Right atrium auricular region (tissue), 2 donors: ENCODE data around the gene FHL2. TPM values are rescaled to one million over a fixed set of nuclear protein-coding genes. Genes with fewer than 3 reads are reported as not detected.

ENCODE experiments used
- DNase-seq: peaks from one replicate; pipeline ENCODE4 v3.0.0-alpha.2; 2019; ENCODE audit warnings: low spot score
- H3K27ac ChIP-seq, 2 donors: fragments of 200-600 bp; sonication (generic); 1 replicate in 1 of 2; 2 replicates in 1 of 2; pipeline ENCODE4 v1.5.1; 2016 to 2019
- H3K27me3 ChIP-seq, 2 donors: fragments of 200-600 bp; sonication (generic); one replicate each; pipeline versions ENCODE4 v1.5.1 to v1.6.0; 2017 to 2019
- H3K36me3 ChIP-seq: fragments of 200-600 bp; sonication (generic); one replicate; pipeline ENCODE4 v1.5.1; 2016
- H3K4me1 ChIP-seq, 2 donors: fragments of 200-600 bp; sonication (generic); one replicate each; pipeline versions ENCODE4 v1.5.1 to v1.6.0; 2017 to 2019
- H3K4me3 ChIP-seq, 2 donors: fragments of 200-600 bp; sonication (generic); 1 replicate in 1 of 2; 2 replicates in 1 of 2; pipeline ENCODE4 v1.5.1; 2017 to 2019; ENCODE audit warnings: mild to moderate bottlenecking in 1 of 2, moderate library complexity in 1 of 2
- H3K9me3 ChIP-seq, 2 donors: fragments of 200-600 bp; sonication (generic); one replicate each; pipeline ENCODE4 v1.5.1; 2019
- CTCF ChIP-seq, 2 donors: fragments of 200-600 bp; sonication (generic); IDR thresholded peaks; one replicate each; pipeline ENCODE4 v1.5.1; 2019; ENCODE audit warnings: antibody characterized with exemption in 2 of 2
- total RNA-seq, 2 donors: library from RNA; depleted of rRNA; stranded (reverse); fragments of >200 nt; gene quantifications; one replicate each; pipeline ENCODE4 v1.1.0, GENCODE V29; 2016

The FHL2 gene
- total RNA-seq, 2 donors from 2014 or later: 141 to 356 TPM

GRCh38 chr2:105344704-105345345, 54.0 kb downstream of the FHL2 start:
- Histone ChIP-seq H3K27ac (no peak overlapping the region), H3K36me3 (peaks cover 68% of the 10 kb centered on the region)

GRCh38 chr2:105339414-105339813, 59.4 kb downstream of the FHL2 start:
- Histone ChIP-seq H3K27me3 (no peaks in the 10 kb centered on the region), H3K4me1 (peaks cover 0 to 23% of the 10 kb centered on the region in 2 donors), H3K9me3 (no peaks in the 10 kb centered on the region), H3K27ac (no peak overlapping the region), H3K36me3 (peaks cover 37% of the 10 kb centered on the region), H3K4me3 (no peak overlapping the region)
- no peak for DNase-seq
- TF ChIP-seq CTCF (IDR thresholded peaks at IDR 0.05): no peak

More at GRCh38 chr2:105344704-105345345, 54.0 kb downstream of the FHL2 start:
- no peaks in the 10 kb centered on the region for H3K9me3 ChIP-seq
- H3K4me3 ChIP-seq: no peak overlapping the region
- no peak for DNase-seq
- H3K4me1 ChIP-seq: no peaks in the 10 kb centered on the region
- no peaks in the 10 kb centered on the region for H3K27me3 ChIP-seq
- TF ChIP-seq CTCF (IDR thresholded peaks at IDR 0.05): peak in 1 of 2 donors; percentile 57

- no peaks in the 10 kb centered on the region for H3K9me3 ChIP-seq
- peaks cover 31% of the 10 kb centered on the region for H3K36me3 ChIP-seq
- DNase-seq: no peak
- peak overlapping the region; percentile 74 to 92 for H3K4me3 ChIP-seq
- no peak for TF ChIP-seq CTCF (IDR thresholded peaks at IDR 0.05)
- no peaks in the 10 kb centered on the region for H3K27me3 ChIP-seq
- peak overlapping the region; percentile 92 to 98 for H3K27ac ChIP-seq
- peaks cover 0 to 23% of the 10 kb centered on the region in 2 donors for H3K4me1 ChIP-seq
Observed at GRCh38 chr2:105338020-105338385, 60.8 kb downstream of the FHL2 start.

- H3K4me3 ChIP-seq: peak within 1 kb of the TSS; percentile 74 to 92
- no peaks in the 10 kb centered on the region for H3K9me3 ChIP-seq
- peaks cover 0 to 23% of the 10 kb centered on the region in 2 donors for H3K4me1 ChIP-seq
- DNase-seq: peak; percentile 88
- H3K27ac ChIP-seq: peak within 1 kb of the TSS; percentile 92 to 98
- peaks cover 25% of the 10 kb centered on the region for H3K36me3 ChIP-seq
- no peak for TF ChIP-seq CTCF (IDR thresholded peaks at IDR 0.05)
- no peaks in the 10 kb centered on the region for H3K27me3 ChIP-seq
Observed at GRCh38 chr2:105337122-105338019, 61.5 kb downstream of the FHL2 start, which contains the start of gene C2orf49. Gene C2orf49 (plus strand): TSS chr2:105337540. CDS start chr2:105337588, 48 bp downstream.

- no peaks in the 10 kb centered on the region for H3K9me3 ChIP-seq
- no peak for DNase-seq
- peak overlapping the region; percentile 74 to 92 for H3K4me3 ChIP-seq
- H3K36me3 ChIP-seq: peaks cover 18% of the 10 kb centered on the region
- no peak for TF ChIP-seq CTCF (IDR thresholded peaks at IDR 0.05)
- peaks cover 0 to 23% of the 10 kb centered on the region in 2 donors for H3K4me1 ChIP-seq
- H3K27ac ChIP-seq: peak overlapping the region; percentile 92 to 98
- no peaks in the 10 kb centered on the region for H3K27me3 ChIP-seq
Observed at GRCh38 chr2:105336786-105337121, 62.1 kb downstream of the FHL2 start.
